HUES48 (cell line): ENCODE data around the gene CNKSR2.
"Not testable (repeated sequence)": the region's sequence is repeated elsewhere in the genome, so short reads cannot be mapped to it uniquely, and the experiment has no call there.

ENCODE experiments used
- H3K27ac ChIP-seq: one replicate; pipeline ENCODE4 v1.7.0; 2013; ENCODE audit warnings: low read depth, low read length, inconsistent platforms
- H3K27me3 ChIP-seq: 2 replicates; pipeline ENCODE4 v1.6.1; 2013; ENCODE audit warnings: mild to moderate bottlenecking, low read length; ENCODE audit not compliant: control insufficient read depth, insufficient read depth
- H3K36me3 ChIP-seq: 2 replicates; pipeline ENCODE4 v1.6.1; 2013; ENCODE audit warnings: low read length; ENCODE audit not compliant: control insufficient read depth, insufficient read depth
- H3K4me1 ChIP-seq: 2 replicates; pipeline ENCODE4 v1.6.1; 2013; ENCODE audit warnings: mild to moderate bottlenecking, low read length; ENCODE audit not compliant: control insufficient read depth, insufficient read depth
- H3K4me3 ChIP-seq: 2 replicates; pipeline ENCODE4 v1.5.1; 2013; ENCODE audit warnings: mild to moderate bottlenecking, low read depth, low read length
- H3K9ac ChIP-seq: 2 replicates; pipeline ENCODE4 v1.6.1; 2013; ENCODE audit warnings: mild to moderate bottlenecking, low read depth, low read length, moderate library complexity
- H3K9me3 ChIP-seq: 2 replicates; pipeline ENCODE4 v1.6.1; 2013; ENCODE audit warnings: low read length; ENCODE audit not compliant: control insufficient read depth, insufficient read depth

CNKSR2 gene

GRCh38 chrX:21493226-21493830, 119.1 kb downstream of the CNKSR2 start:
- no peak overlapping the region for H3K4me3 ChIP-seq
- H3K9ac ChIP-seq: no peak overlapping the region
- H3K4me1 ChIP-seq: peaks cover 8% of the 10 kb centered on the region
- H3K27me3 ChIP-seq: no peaks in the 10 kb centered on the region
- 0 out of 2 replicates have a peak, but pooled peaks cover 5% of the 10 kb centered on the region for H3K36me3 ChIP-seq
- H3K27ac ChIP-seq: no peak overlapping the region
- no peaks in the 10 kb centered on the region for H3K9me3 ChIP-seq

- Histone ChIP-seq H3K4me3 (no peak overlapping the region), H3K27me3 (no peaks in the 10 kb centered on the region), H3K9me3 (no peaks in the 10 kb centered on the region), H3K27ac (no peak overlapping the region), H3K9ac (no peak overlapping the region), H3K36me3 (peaks cover 12% of the 10 kb centered on the region; the same call in 1 of the 2 replicates), H3K4me1 (peaks cover 4% of the 10 kb centered on the region; the same call in 1 of the 2 replicates)
These were observed 129.4 kb downstream of the CNKSR2 start for GRCh38 chrX:21503593-21503992.

- Histone ChIP-seq H3K4me3 (no peak overlapping the region), H3K27ac (no peak overlapping the region), H3K36me3 (peaks cover under 1% of the 10 kb centered on the region; the same call in 1 of the 2 replicates), H3K9me3 (no peaks in the 10 kb centered on the region), H3K27me3 (no peaks in the 10 kb centered on the region), H3K9ac (no peak overlapping the region), H3K4me1 (peaks cover 4% of the 10 kb centered on the region; the same call in 1 of the 2 replicates)
These were observed 135.7 kb downstream of the CNKSR2 start for GRCh38 chrX:21509912-21510311.

- H3K27ac ChIP-seq: no peak overlapping the region
- no peaks in the 10 kb centered on the region for H3K9me3 ChIP-seq
- no peaks in the 10 kb centered on the region for H3K27me3 ChIP-seq
- no peaks in the 10 kb centered on the region for H3K4me1 ChIP-seq
- no peaks in the 10 kb centered on the region for H3K36me3 ChIP-seq
- no peak overlapping the region for H3K4me3 ChIP-seq
- H3K9ac ChIP-seq: no peak overlapping the region
These were observed 149.8 kb downstream of the CNKSR2 start for GRCh38 chrX:21524008-21524407.

- no peak overlapping the region for H3K27ac ChIP-seq
- no peaks in the 10 kb centered on the region for H3K9me3 ChIP-seq
- H3K27me3 ChIP-seq: no peaks in the 10 kb centered on the region
- H3K4me1 ChIP-seq: no peaks in the 10 kb centered on the region
- H3K4me3 ChIP-seq: no peak overlapping the region
- H3K36me3 ChIP-seq: 0 out of 2 replicates have a peak, but pooled peaks cover 4% of the 10 kb centered on the region
- H3K9ac ChIP-seq: no peak overlapping the region
These were observed 153.9 kb downstream of the CNKSR2 start for GRCh38 chrX:21528076-21528475.

- no peaks in the 10 kb centered on the region for H3K9me3 ChIP-seq
- H3K4me3 ChIP-seq: no peak overlapping the region
- H3K27ac ChIP-seq: no peak overlapping the region
- no peaks in the 10 kb centered on the region for H3K27me3 ChIP-seq
- no peaks in the 10 kb centered on the region for H3K4me1 ChIP-seq
- H3K9ac ChIP-seq: no peak overlapping the region
- 0 out of 2 replicates have a peak, but pooled peaks cover 4% of the 10 kb centered on the region for H3K36me3 ChIP-seq
These were observed 155.6 kb downstream of the CNKSR2 start for GRCh38 chrX:21529771-21530170.

GRCh38 chrX:21544642-21545041, 170.4 kb downstream of the CNKSR2 start:
- H3K27me3 ChIP-seq, H3K27ac ChIP-seq, H3K9me3 ChIP-seq, H3K4me3 ChIP-seq, H3K9ac ChIP-seq, H3K4me1 ChIP-seq, H3K36me3 ChIP-seq: not testable (repeated sequence)

GRCh38 chrX:21559417-21559816, 185.2 kb downstream of the CNKSR2 start:
- Histone ChIP-seq H3K4me3 (no peak overlapping the region), H3K4me1 (no peaks in the 10 kb centered on the region), H3K27me3 (no peaks in the 10 kb centered on the region), H3K9me3 (no peaks in the 10 kb centered on the region), H3K36me3 (no peaks in the 10 kb centered on the region), H3K27ac (no peak overlapping the region), H3K9ac (no peak overlapping the region)

- H3K36me3 ChIP-seq: peaks cover 5% of the 10 kb centered on the region; the same call in 1 of the 2 replicates
- no peaks in the 10 kb centered on the region for H3K9me3 ChIP-seq
- H3K9ac ChIP-seq: no peak overlapping the region
- H3K4me3 ChIP-seq: no peak overlapping the region
- H3K4me1 ChIP-seq: peaks cover 7% of the 10 kb centered on the region; the same call in 1 of the 2 replicates
- no peak overlapping the region for H3K27ac ChIP-seq
- no peaks in the 10 kb centered on the region for H3K27me3 ChIP-seq
These were observed 190.8 kb downstream of the CNKSR2 start for GRCh38 chrX:21565025-21565424.

GRCh38 chrX:21574793-21575192, 200.6 kb downstream of the CNKSR2 start:
- H3K4me3 ChIP-seq: no peak overlapping the region
- H3K9ac ChIP-seq: no peak overlapping the region
- no peaks in the 10 kb centered on the region; the same call in 1 of the 2 replicates for H3K27me3 ChIP-seq
- peaks cover 22% of the 10 kb centered on the region for H3K9me3 ChIP-seq
- peaks cover 8% of the 10 kb centered on the region; the same call in 1 of the 2 replicates for H3K36me3 ChIP-seq
- no peak overlapping the region for H3K27ac ChIP-seq
- H3K4me1 ChIP-seq: no peaks in the 10 kb centered on the region

- peaks cover 9% of the 10 kb centered on the region; the same call in 1 of the 2 replicates for H3K4me1 ChIP-seq
- H3K4me3 ChIP-seq: no peak overlapping the region
- no peaks in the 10 kb centered on the region for H3K9me3 ChIP-seq
- H3K27ac ChIP-seq: no peak overlapping the region
- no peaks in the 10 kb centered on the region for H3K27me3 ChIP-seq
- no peaks in the 10 kb centered on the region for H3K36me3 ChIP-seq
- H3K9ac ChIP-seq: no peak overlapping the region
These were observed 207.3 kb downstream of the CNKSR2 start for GRCh38 chrX:21581479-21581878.
